ENCODE measurements around the gene DHDH. TPM values are rescaled to one million over a fixed set of nuclear protein-coding genes. Genes with fewer than 3 reads are reported as not detected.
"Not testable (repeated sequence)": the region's sequence is repeated elsewhere in the genome, so short reads cannot be mapped to it uniquely, and the experiment has no call there.

Gene DHDH
- total RNA-seq, 1 donor from 2014 or later = 1.4 TPM

- Mint-ChIP-seq H3K36me3 (peaks cover 9% of the 10 kb centered on the region), H3K27me3 (no peaks in the 10 kb centered on the region), H3K27ac (no peak overlapping the region), H3K4me1 (ENCODE audit: unreplicated experiment) (peaks cover 13% of the 10 kb centered on the region), H3K4me3 (no peak overlapping the region), H3K9me3 (no peaks in the 10 kb centered on the region)
- TF ChIP-seq, protein P1, sequence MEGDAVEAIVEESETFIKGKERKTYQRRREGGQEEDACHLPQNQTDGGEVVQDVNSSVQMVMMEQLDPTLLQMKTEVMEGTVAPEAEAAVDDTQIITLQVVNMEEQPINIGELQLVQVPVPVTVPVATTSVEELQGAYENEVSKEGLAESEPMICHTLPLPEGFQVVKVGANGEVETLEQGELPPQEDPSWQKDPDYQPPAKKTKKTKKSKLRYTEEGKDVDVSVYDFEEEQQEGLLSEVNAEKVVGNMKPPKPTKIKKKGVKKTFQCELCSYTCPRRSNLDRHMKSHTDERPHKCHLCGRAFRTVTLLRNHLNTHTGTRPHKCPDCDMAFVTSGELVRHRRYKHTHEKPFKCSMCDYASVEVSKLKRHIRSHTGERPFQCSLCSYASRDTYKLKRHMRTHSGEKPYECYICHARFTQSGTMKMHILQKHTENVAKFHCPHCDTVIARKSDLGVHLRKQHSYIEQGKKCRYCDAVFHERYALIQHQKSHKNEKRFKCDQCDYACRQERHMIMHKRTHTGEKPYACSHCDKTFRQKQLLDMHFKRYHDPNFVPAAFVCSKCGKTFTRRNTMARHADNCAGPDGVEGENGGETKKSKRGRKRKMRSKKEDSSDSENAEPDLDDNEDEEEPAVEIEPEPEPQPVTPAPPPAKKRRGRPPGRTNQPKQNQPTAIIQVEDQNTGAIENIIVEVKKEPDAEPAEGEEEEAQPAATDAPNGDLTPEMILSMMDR (conservative IDR thresholded peaks at IDR 0.05) = no peak
- no peak for DNase-seq (ENCODE audit: extremely low spot score, unreplicated experiment)
Observed at GRCh38 chr19:48896191-48896720, 37.2 kb upstream of the DHDH start.

- H3K9me3 Mint-ChIP-seq = no peaks in the 10 kb centered on the region
- no peak overlapping the region for H3K27ac Mint-ChIP-seq
- H3K27me3 Mint-ChIP-seq = no peaks in the 10 kb centered on the region
- peaks cover 9% of the 10 kb centered on the region for H3K36me3 Mint-ChIP-seq
- no peak for DNase-seq (ENCODE audit: extremely low spot score, unreplicated experiment)
- TF ChIP-seq, protein P1 (conservative IDR thresholded peaks at IDR 0.05) = no peak
- H3K4me3 Mint-ChIP-seq = no peak overlapping the region
- H3K4me1 Mint-ChIP-seq (ENCODE audit: unreplicated experiment) = peaks cover 14% of the 10 kb centered on the region
Observed at GRCh38 chr19:48897181-48897580, 36.3 kb upstream of the DHDH start.

DNA sequence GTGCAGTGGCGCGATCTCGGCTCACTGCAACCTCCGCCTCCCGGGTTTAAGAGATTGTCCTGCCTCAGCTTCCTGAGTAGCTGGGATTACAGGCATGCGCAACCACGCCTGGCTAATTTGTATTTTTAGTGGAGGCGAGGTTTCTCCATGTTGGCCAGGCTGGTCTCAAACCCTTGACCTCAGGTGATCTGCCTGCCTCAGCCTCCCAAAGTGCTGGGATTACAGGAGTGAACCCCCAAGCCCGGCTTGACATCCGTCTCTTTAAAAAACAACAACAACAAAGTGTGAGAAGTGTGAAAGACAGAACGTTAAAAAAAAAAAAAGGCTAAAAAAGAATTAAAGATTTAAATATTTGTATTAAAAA, 34.1 kb upstream of the DHDH start:
- H3K9me3 Mint-ChIP-seq; H3K27me3 Mint-ChIP-seq; DNase-seq (ENCODE audit: extremely low spot score, unreplicated experiment): not testable (repeated sequence)
- peaks cover 18% of the 10 kb centered on the region for H3K4me1 Mint-ChIP-seq (ENCODE audit: unreplicated experiment)
- H3K36me3 Mint-ChIP-seq = peaks cover 13% of the 10 kb centered on the region
- peak overlapping the region; percentile 93 for H3K4me3 Mint-ChIP-seq
- peak overlapping the region; percentile 97 for H3K27ac Mint-ChIP-seq

DNA sequence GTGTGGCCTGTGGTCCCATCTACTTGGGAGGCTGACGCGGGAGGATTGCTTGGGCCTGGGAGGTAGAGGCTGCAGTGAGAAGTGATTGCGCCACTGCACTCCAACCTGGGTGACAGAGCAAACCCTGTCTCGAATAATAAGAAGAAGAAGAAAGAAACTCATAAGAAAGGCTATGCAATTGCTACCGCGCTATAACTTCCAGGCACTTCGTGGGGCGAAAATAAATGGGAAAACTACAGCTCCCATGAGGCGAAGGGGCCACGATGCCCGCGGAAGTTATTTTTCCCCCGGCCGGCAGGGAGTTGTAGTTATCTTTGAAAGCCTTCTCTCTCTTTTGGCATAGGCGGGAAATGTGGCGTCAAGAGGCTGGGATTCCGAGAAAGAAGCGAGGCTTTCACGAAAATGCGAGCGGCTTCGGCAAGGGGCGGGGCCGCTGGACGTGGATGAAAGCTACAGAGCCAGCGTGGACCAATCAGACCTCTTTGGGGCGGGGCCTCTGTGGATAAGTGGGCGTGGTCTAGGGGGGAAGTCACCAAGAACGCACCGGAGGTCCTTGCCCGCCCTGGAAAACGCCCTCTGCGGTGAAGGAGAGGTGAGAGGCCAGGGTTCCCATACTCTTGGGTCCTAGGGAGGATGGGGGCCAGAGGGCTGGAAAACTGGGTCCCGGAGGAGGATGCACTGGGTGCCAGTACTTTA, 33.6 kb upstream of the DHDH start, which contains the start of gene NUCB1:
Gene NUCB1, plus strand, starts transcription at position 532 of the 696 bp plus-strand sequence. CDS start 485 bp downstream, outside the sequence.
- H3K4me3 Mint-ChIP-seq = peak within 1 kb of the TSS; percentile 93
- no peaks in the 10 kb centered on the region for H3K27me3 Mint-ChIP-seq
- H3K9me3 Mint-ChIP-seq = no peaks in the 10 kb centered on the region
- H3K27ac Mint-ChIP-seq = peak within 1 kb of the TSS; percentile 97
- H3K4me1 Mint-ChIP-seq (ENCODE audit: unreplicated experiment) = peaks cover 18% of the 10 kb centered on the region
- H3K36me3 Mint-ChIP-seq = peaks cover 17% of the 10 kb centered on the region
- TF ChIP-seq, protein P1 (conservative IDR thresholded peaks at IDR 0.05) = peak; percentile 57
- peak; percentile 97 for DNase-seq (ENCODE audit: extremely low spot score, unreplicated experiment)

GRCh38 chr19:48900477-48901406, 32.8 kb upstream of the DHDH start:
- H3K4me3 Mint-ChIP-seq = peak overlapping the region; percentile 93
- TF ChIP-seq, protein P1 (conservative IDR thresholded peaks at IDR 0.05) = no peak
- H3K36me3 Mint-ChIP-seq = peaks cover 22% of the 10 kb centered on the region
- peaks cover 18% of the 10 kb centered on the region for H3K4me1 Mint-ChIP-seq (ENCODE audit: unreplicated experiment)
- H3K27me3 Mint-ChIP-seq = no peaks in the 10 kb centered on the region
- no peak for DNase-seq (ENCODE audit: extremely low spot score, unreplicated experiment)
- peak overlapping the region; percentile 97 for H3K27ac Mint-ChIP-seq
- no peaks in the 10 kb centered on the region for H3K9me3 Mint-ChIP-seq

DNA sequence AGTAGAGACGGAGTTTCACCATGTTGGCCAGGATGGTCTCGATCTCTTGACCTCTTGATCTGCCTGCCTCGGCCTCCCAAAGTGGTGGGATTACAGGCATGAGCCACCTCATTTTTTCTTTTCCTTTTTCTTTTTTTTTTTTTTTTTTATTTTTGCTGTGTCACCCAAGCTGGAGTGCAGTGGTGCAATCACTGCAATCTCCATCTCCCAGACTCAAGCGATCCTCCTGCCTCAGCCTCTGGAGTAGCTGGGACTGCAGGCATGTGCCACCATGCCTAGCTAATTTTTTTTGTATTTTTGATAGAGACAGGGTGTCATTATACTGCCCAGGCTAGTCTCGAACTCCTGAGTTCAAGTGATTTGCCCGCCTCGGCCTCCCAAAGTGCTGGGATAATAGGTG, 31.2 kb upstream of the DHDH start:
- not testable (repeated sequence) for H3K9me3 Mint-ChIP-seq
- peak overlapping the region; percentile 21 for H3K4me3 Mint-ChIP-seq

DNA sequence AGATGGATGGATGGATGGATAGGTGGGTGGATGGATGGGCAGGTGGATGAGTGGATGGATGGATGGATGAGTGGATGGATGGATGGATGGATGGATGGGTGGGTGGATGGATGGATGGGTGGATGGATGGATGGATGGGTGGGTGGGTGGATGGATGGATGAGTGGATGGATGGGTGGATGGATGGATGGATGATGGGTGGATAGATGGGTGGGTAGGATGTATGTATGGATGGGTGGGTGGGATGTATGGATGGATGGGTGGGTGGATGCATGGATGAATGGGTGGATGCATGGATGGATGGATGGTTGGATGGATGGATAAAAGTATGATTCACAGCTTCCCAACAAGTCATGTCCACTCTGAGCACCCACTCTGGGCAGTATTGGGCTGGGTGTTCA, 29.7 kb upstream of the DHDH start:
- Mint-ChIP-seq H3K4me1 (ENCODE audit: unreplicated experiment) (peaks cover 18% of the 10 kb centered on the region), H3K36me3 (peaks cover 30% of the 10 kb centered on the region)
- not testable (repeated sequence) for H3K9me3 Mint-ChIP-seq; H3K27me3 Mint-ChIP-seq; H3K27ac Mint-ChIP-seq; H3K4me3 Mint-ChIP-seq; DNase-seq (ENCODE audit: extremely low spot score, unreplicated experiment)

More for the DNA sequence above, 31.2 kb upstream of the DHDH start:
- not testable (repeated sequence) for H3K27me3 Mint-ChIP-seq; DNase-seq (ENCODE audit: extremely low spot score, unreplicated experiment); H3K27ac Mint-ChIP-seq
- Mint-ChIP-seq H3K36me3 (peaks cover 27% of the 10 kb centered on the region), H3K4me1 (ENCODE audit: unreplicated experiment) (peaks cover 18% of the 10 kb centered on the region)
